NCI-H2227 (cell line): Measurements from ENCODE around the gene LRRC23.

Experiments used
- DNase-seq: peaks from one replicate; lab custom pipeline; 2025; ENCODE audit not compliant: unreplicated experiment; lab: John Stamatoyannopoulos, UW

LRRC23 gene

DNA sequence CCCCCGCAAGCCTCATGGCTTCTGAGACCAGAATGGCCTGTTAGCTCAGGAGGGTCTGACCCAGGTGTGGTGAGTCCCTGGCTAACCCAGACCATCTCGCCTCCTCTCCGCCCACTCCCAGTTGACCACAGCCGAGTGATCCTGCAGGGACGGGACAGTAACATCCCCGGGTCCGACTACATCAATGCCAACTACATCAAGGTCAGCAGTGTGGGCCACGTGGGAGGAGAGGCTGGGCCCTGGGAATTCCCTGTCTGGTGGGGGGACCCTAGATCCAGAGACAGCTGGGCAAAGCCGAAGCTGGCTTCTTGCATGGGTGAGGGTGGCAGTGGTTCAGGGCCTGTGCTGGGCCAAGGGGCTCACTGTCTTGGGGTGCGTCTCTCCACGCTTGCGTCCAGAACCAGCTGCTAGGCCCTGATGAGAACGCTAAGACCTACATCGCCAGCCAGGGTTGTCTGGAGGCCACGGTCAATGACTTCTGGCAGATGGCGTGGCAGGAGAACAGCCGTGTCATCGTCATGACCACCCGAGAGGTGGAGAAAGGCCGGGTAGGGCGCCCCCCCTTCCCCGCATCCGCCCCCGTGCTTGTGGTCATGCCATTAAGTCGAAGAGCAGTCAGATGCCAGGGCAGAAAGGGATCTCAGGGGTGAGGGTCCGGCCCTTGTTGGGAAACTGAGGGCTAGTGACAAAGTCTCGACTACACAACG is 51.6 kb downstream of the LRRC23 start:
- no peak for DNase-seq

- no peak for DNase-seq
Measured at GRCh38 chr12:6957151-6957701, 52.6 kb downstream of the LRRC23 start.

DNA sequence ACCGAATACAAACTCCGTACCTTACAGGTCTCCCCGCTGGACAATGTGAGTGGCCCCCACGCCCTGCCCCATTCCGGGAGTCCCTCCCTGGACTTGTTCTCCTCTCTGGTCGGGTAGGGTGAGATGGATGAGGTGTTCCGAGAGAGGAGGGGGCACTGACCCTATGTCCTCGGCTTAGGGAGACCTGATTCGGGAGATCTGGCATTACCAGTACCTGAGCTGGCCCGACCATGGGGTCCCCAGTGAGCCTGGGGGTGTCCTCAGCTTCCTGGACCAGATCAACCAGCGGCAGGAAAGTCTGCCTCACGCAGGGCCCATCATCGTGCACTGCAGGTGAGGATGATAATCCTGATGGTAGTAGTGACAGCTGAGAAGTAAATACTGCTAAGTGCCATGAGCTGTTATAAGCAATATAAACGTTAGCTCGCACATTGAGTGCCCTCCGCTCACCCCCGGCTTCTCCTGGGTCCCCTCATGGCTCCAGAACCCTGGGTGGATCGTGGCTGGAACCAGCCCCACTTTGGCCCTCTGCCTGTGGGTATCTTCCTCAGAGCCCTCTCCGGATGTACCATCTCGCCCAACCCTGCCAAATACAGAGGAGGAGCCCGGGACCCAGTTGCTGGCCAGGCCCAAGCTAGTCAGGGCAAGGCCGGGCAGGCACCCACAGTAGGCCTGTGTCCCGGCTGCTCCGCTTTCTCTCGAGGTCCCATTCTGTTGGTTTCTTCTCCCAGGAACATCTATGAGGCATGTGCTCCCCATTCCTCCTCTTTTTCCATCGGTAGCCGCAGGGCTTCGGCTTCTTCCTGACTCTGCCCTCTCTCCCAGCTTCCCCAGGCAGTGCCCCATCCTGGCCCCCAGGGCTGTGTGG is 53.4 kb downstream of the LRRC23 start:
- DNase-seq: no peak

GRCh38 chr12:6958609-6959057 is 54.0 kb downstream of the LRRC23 start:
- DNase-seq: no peak

DNA sequence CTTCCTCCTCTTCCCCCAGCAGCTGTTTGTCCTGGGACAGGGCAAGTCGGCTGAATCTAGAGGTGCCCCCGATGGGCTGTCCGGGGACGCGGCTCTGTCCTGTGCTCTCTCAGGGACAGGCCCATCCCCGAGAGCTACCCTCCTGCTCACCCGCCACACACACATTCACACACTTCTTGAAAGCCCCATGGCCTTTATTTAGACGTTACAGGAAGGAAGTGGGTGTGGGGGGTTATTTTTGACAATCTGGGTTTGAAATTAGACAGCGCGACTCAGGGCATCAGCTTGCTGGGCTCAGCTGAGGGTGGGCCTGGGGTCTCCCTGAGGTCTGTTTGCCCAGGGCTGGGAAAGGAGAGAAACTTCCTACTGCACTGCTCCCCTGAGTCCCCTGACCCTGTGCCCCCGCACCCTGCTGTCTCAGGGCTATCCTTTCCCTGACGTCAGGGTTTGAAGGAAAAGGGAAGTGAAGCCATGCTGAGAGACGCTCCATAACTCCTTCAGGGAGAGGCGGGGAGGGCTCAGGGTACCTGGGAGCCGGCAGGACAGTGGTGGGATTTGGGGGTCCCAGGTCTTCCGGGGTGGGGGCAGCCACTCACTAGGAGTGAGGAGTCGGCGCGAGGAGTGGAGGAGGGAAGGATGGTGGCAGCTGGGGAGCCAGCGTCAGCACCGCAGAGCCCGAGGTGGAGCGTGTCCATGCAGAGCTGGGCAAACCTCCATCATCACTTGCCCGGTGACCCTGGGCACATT is 54.6 kb downstream of the LRRC23 start:
- no peak for DNase-seq

DNA sequence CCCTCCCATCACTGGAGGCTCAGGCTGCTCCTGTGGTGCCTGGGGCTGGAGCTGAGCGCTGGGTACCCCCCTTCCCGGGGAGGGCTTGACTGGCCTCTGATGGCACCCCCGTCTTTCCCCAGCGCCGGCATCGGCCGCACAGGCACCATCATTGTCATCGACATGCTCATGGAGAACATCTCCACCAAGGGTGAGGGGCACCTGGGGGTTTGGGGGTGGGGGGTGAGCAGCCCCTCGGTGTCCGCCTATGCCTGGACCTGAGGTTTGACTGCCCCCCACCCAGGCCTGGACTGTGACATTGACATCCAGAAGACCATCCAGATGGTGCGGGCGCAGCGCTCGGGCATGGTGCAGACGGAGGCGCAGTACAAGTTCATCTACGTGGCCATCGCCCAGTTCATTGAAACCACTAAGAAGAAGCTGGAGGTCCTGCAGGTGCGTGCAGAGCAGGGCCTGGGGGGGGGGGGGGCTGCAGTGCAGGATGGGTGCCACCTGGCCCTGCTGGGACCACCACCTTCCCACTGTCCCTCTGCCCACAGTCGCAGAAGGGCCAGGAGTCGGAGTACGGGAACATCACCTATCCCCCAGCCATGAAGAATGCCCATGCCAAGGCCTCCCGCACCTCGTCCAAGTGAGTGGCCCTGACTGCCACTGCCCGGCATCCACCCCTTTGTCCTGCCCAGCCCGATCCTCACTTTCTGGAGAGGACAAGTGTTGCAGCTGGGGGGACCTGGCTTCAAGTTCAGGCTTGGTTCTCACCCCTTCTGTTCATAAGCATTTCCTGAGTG is 55.4 kb downstream of the LRRC23 start:
- DNase-seq: no peak

DNA sequence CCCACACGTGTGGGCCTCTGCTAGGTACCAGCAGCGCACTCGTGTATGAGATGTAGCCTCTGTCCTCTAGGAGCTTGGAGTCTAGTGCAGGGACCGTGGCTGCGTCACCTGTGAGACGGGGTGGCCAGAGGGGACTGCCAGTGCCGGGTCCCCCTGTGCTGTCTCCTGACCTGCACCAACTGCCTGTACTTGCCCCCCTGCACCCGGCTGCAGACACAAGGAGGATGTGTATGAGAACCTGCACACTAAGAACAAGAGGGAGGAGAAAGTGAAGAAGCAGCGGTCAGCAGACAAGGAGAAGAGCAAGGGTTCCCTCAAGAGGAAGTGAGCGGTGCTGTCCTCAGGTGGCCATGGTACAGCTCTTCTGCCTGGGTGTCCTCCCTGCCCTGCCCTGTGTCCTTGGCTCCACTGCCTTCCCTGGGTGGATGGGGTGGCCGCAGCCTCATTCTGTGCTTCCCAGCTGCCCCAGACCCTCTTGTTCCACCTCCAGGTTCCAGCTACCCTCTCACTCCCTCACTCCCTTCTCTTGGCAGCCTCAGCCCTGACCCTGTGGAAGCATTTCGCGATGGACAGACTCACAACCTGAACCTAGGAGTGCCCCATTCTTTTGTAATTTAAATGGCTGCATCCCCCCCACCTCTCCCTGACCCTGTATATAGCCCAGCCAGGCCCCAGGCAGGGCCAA is 56.1 kb downstream of the LRRC23 start:
- DNase-seq: no peak

GRCh38 chr12:6961278-6961694 is 56.7 kb downstream of the LRRC23 start:
- DNase-seq: no peak

GRCh38 chr12:6961695-6962284 is 57.2 kb downstream of the LRRC23 start:
- DNase-seq: peak; percentile 82

- no peak for DNase-seq
Measured at GRCh38 chr12:6962285-6963015, 57.8 kb downstream of the LRRC23 start.

DNA sequence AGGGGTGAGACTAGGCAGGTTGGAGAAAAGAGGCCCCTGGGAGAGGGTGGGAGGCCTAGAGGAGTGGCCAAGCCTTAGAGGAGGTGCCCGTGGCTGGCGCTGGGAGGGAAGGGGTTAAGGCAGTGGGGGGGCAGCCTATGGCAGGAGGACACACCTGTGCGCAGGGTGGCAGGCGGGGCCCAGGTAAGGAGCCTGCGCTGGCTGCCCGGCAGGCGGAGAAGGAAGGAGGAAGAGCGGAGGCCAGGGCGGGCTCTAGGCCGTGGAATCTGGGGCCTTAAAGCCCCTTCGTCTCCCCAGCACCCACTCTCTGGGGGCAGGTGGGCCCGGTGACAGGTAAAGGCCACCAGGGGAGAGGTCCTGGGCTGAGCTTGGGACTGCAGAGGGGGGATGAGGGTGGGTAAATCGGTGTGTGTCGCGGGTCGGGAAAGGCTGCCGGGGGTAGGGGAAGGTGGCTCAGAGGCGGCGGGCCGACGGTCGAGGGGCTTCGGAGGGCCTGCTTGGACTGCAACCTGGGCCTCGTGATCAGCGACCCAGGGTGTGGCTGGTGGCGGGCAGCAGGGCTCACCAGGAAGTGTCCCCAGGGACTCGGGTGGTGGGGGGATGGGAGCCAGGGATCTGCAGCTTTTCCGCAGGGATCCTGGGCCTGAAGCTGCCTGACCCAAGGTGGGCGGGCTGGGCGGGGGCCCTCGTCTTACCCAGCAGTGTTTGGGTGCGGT is 58.6 kb downstream of the LRRC23 start:
- no peak for DNase-seq
